IMR-90 (cell line): Measurements from ENCODE around the gene LAMC2.

Source experiments
- CEBPB ChIP-seq: IDR thresholded peaks from 2 replicates; pipeline ENCODE4 v1.6.1; 2012; ENCODE audit warnings: low read depth, low read length, improper control_type of control experiment
- CHD1 ChIP-seq: IDR thresholded peaks from 2 replicates; pipeline ENCODE4 v1.6.1; 2012; ENCODE audit warnings: low read depth, low read length, improper control_type of control experiment
- CTCF ChIP-seq: conservative IDR thresholded peaks from 2 replicates; pipeline ENCODE4 v1.5.1; 2012; ENCODE audit warnings: mild to moderate bottlenecking, low read depth, low read length, improper control_type of control experiment
- ELK1 ChIP-seq: fragments of 150-350 bp; IDR thresholded peaks from 2 replicates; pipeline ENCODE4 v1.6.1; 2016; ENCODE audit warnings: low read depth, mild to moderate bottlenecking, low read length, moderate library complexity, borderline replicate concordance
- FOS ChIP-seq: fragments of 150-350 bp; IDR thresholded peaks from 2 replicates; pipeline ENCODE4 v1.6.1; 2016; ENCODE audit warnings: low read depth, low read length
- MAFK ChIP-seq: IDR thresholded peaks from 2 replicates; pipeline ENCODE4 v1.6.1; 2012; ENCODE audit warnings: low read depth, low read length, improper control_type of control experiment
- NFE2L2 ChIP-seq: fragments of 150-350 bp; IDR thresholded peaks from 2 replicates; pipeline ENCODE4 v1.6.1; 2016; ENCODE audit warnings: low read depth, mild to moderate bottlenecking, low read length
- POLR2A ChIP-seq: IDR thresholded peaks from 2 replicates; pipeline ENCODE4 v1.6.1; 2012; ENCODE audit warnings: mild to moderate bottlenecking, low read depth, low read length
- RAD21 ChIP-seq: IDR thresholded peaks from 2 replicates; pipeline ENCODE4 v1.6.1; 2012; ENCODE audit warnings: low read length, improper control_type of control experiment
- RFX5 ChIP-seq: IDR thresholded peaks from 2 replicates; pipeline ENCODE4 v1.8.0; 2012; ENCODE audit warnings: low read depth, mild to moderate bottlenecking, low read length, moderate library complexity
- SMC3 ChIP-seq: fragments of 150-350 bp; IDR thresholded peaks from 2 replicates; pipeline ENCODE4 v1.6.1; 2016; ENCODE audit warnings: low read depth, mild to moderate bottlenecking, antibody characterized with exemption, low read length, moderate library complexity
- USF2 ChIP-seq: fragments of 150-350 bp; IDR thresholded peaks from 2 replicates; pipeline ENCODE4 v1.6.1; 2017; ENCODE audit warnings: mild to moderate bottlenecking, antibody characterized with exemption, low read length, low read depth

GRCh38 chr1:183255073-183255472, 69.0 kb downstream of the LAMC2 start:
- no peak for TF ChIP-seq CTCF
- TF ChIP-seq USF2, result no peak
- no peak for TF ChIP-seq CEBPB
- no peak for TF ChIP-seq RAD21
- no peak for TF ChIP-seq POLR2A
- TF ChIP-seq FOS, result no peak
- no peak for TF ChIP-seq RFX5
- TF ChIP-seq ELK1, result no peak
- no peak for TF ChIP-seq CHD1
- TF ChIP-seq MAFK, result no peak
- no peak for TF ChIP-seq NFE2L2
- no peak for TF ChIP-seq SMC3
